B cell (primary cell): Measurements from ENCODE around the gene TRIM68.

Source experiments
- CTCF ChIP-seq: fragments of 200-600 bp; IDR thresholded peaks from one replicate; pipeline ENCODE4 v1.8.0; 2022; ENCODE audit warnings: antibody characterized with exemption, mild to moderate bottlenecking
- EZH2 ChIP-seq: IDR thresholded peaks from 2 replicates; pipeline ENCODE4 v1.6.1; 2012; ENCODE audit warnings: borderline replicate concordance, low read depth, mild to moderate bottlenecking, moderate library complexity, low read length; ENCODE audit not compliant: insufficient read depth, poor library complexity, severe bottlenecking

DNA sequence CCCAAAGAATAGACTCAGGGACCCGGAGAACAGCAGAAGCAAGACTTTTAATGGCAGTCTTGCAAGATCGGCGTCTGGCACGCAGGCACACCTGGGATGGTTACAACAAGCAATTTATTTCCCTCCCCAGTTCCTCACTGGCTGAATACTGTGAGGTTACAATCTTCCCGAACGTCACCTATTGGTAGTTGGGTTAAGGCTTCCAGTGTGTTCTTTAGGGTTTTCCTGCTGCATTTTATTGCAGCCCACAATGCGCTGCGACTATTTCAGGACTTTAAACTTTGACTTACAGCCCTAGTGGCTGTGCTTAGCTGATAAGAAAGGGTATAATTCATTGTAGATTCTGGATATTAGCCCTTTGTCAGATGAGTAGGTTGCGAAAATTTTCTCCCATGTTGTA lies 11.5 kb upstream of the TRIM68 start:
- TF ChIP-seq CTCF (no peak), EZH2 (no peak)
